Uterus (tissue), 2 donors: ENCODE results near the gene CHMP3.

Experiments
- CTCF ChIP-seq, 4 experiments: fragments of 200-600 bp in 2 of 4; fragments of 450-650 bp in 2 of 4; sonication (generic) in 2 of 4; IDR thresholded peaks; one replicate each; pipeline ENCODE4 v1.5.1; 2016 to 2019; ENCODE audit warnings: antibody characterized with exemption in 4 of 4, mild to moderate bottlenecking in 2 of 4, moderate library complexity in 1 of 4
- POLR2A ChIP-seq, 2 donors: fragments of 450-650 bp; IDR thresholded peaks; one replicate each; pipeline ENCODE4 v1.6.1; 2016; ENCODE audit warnings: antibody characterized with exemption in 2 of 2, mild to moderate bottlenecking in 1 of 2, moderate library complexity in 1 of 2

GRCh38 chr2:86592547-86593230, 29.4 kb upstream of the CHMP3 start:
- TF ChIP-seq CTCF (IDR thresholded peaks at IDR 0.05) (no peak), POLR2A (IDR thresholded peaks at IDR 0.05) (no peak)
